GM21576 (cell line): ENCODE results near the gene NKG7.

Source experiments
- ATAC-seq: cut with Tn5 transposase; IDR thresholded peaks from one replicate; pipeline ENCODE4 v1.9.1; 2021; ENCODE audit warnings: mild to moderate bottlenecking, moderate library complexity; ENCODE audit not compliant: unreplicated experiment

Gene NKG7

DNA sequence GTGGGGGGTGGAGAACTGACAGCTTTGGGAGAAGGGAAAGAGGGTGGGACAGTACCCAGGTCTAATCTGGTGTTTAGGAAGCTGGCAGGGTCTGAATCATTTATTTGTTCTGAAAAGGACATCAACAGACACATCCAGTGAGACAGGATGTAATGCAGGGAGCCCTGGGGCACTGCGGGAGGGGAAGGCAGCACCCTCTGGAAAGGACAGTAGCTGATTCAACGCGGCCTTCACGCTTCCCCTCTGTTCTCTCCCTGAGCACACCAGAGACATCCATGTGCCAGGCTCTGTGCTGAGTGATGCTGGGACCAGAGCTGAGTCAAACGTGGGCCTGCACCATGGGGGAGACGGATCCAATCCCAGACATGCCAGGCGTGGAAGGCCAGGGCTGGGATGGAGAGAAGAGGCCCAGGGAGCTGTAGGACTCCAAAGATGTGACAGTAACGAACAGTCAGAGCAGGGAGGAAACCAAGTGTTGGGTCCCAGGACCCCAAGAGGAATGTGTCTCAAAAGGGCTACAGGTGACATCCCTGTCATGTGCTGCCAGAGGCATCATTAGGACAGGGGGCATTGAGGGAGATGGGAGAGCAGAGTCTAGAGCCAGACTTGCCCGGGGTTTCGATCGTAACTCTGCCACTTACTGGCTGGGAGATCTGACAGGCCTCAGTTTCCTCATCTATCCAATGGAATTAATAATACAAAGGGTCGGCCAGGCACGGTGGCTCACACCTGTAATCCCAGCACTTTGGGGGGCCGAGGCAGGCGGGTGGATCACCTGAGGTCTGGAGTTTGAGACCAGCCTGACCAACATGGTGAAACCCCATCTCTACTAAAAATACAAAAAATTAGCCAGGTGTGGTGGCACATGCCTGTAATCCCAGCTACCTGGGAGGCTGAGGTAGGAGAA is 8.0 kb downstream of the NKG7 start:
- no peak for ATAC-seq

DNA sequence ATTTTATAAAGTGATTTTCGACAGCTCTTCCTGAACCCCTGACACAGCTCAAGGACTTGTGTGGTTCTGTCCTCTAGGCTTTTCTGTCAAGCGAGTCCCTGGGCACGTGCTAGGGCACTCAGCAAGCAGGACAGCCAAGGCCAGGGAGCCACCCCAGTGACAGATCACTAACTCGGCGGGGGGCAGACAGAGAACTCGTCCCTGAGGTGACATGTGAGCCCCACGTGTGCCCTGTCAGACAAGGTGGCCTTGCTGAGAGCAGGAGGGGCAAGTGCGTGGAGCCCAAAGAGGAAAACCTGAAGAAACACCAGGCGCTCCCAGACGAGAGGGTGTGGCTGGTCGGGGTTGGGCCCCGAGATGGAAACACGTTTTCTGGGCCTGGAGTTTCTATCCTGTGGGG is 11.2 kb downstream of the NKG7 start:
- no peak for ATAC-seq

DNA sequence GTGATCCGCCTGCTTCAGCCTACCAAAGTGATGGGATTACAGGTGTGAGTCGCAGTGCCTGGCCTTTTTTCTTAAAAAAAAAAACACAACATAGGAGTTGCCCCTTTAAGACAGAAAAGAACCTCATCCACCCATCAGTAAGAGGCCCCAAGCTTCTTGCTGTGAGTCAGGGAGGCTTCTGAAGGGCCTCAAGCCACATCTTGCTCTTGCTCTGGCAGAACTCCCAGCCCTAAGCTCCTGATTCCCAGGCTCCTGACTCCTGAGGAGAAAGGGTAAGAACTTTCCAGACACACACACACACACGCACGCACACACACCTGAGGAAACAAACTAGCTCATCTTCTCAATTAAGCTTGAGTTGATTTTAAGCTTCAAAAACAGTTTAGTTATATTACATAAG is 13.2 kb downstream of the NKG7 start:
- ATAC-seq, result no peak

DNA sequence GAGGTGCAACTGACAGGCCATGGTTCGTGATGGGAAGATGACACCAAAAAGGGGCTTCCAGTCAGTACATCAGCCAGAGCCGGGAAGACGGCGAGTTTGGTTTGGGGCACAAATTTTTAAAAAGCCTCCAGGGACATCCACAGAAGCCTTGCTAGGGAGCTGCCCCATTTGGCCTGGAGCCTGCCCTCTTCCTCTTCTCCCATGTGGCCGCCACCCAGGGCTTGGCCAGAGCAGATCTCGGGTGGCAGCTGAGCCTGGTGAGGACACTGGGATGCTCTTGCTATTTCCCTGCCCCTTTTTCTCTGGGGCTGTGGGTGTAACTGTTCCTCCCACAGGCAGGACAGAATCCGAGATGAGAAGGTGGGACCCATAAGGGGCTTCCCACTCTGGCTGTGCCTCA is 14.5 kb downstream of the NKG7 start:
- ATAC-seq, result no peak

DNA sequence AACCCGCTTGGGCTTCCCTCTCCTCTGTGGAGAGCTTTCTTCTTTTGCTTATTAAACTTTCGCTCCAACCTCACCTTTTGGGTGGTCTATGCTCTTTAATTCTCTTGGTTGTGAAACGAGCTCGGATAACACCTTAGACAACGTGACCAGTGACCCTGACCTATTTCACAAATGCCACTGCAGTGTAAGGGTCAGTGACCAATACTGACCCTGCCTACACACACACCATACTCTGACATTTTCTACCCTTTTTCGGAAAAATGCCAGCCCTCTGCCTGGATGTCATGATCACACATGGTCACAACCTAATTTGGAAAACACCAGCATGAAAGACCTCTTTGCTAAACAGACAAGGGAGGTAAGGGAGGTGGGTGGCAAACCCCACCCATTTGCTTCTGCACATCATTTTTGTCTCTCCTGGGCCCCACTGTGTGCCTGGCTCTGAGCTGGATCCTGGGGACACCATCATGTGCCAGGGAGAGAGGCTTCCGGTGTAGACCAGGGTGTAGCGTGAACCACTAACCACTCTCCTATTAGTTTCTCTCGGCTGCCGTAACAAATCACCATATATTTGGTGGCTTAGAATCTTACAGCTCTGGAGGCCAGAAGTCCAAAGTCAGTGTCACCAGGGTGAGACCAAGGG is 16.2 kb downstream of the NKG7 start:
- ATAC-seq, result no peak

DNA sequence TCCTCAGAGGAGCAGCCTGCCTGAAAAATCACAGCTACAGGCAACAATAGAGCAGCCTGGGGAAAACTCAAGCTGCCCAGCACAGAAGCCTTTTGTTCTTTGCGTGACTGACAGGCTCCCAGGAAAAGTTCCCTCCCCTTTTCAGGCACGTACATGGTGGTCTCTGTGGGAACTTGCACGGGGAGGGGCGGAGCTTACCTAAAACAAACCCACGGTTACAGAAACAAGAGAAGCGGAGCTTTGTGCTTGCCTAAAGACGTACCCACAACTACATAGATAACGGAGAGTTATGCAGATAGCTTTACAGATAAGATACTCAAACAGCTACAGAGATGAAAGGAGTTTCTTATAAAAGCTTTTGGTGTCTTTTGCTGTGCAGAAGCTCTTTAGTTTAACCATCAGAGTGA is 17.7 kb downstream of the NKG7 start:
- no peak for ATAC-seq

DNA sequence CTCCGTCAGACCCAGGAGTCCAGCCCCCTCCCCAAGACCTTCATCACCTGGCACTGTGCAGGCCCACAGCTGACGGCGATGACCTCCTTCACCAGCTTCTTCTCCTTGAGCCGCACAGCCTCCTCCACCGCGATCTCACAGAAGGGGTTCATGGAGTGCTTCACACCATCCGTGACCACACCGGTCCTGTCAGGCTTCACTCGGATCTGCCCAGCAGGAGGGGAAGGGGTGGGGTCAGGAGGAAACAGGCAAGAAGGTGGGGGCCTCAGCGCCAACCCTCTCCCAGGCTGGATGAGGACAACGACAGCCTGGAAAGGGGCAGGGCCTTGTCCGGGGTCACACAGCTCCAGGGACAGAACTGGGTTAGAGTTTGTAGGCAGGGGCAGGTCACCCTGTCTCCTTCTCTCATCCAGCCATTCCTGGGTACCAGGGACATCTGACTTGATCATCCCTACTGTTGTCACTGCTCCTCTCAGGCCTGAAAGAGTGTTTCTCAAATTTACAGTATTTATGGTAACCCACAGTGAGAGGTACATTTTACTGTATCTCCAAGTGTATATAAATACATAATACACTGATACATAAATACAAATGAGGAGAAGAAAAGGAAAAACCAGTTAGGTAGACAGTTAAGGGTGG is 18.2 kb downstream of the NKG7 start:
- ATAC-seq, result no peak

DNA sequence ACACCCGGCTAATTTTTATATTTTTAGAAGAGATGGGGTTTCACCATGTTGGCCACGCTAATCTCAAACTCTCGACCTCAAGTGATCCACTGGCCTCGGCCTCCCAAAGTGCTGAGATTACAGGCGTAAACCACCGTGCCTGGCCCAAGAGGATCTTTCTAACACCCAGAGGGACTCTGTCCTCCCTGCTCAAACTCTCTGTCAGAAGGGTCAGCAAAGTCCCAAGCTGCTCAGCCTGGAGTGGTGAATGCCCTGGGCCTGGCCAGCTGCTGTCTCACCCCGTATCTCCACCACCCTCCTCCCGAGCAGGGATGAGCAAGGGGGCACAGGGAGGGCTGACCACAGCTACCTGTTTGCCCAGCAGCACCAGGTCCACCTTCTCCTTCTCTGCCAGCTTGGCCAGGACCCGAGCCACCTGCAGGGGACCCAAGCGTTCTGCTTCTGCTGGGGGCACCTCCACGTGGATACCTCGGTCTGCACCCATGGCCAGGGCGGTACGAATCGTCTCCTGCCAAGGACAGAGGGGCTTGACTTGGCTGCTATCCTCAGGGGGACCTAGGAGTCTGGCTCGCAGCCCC is 19.6 kb downstream of the NKG7 start:
- no peak for ATAC-seq

DNA sequence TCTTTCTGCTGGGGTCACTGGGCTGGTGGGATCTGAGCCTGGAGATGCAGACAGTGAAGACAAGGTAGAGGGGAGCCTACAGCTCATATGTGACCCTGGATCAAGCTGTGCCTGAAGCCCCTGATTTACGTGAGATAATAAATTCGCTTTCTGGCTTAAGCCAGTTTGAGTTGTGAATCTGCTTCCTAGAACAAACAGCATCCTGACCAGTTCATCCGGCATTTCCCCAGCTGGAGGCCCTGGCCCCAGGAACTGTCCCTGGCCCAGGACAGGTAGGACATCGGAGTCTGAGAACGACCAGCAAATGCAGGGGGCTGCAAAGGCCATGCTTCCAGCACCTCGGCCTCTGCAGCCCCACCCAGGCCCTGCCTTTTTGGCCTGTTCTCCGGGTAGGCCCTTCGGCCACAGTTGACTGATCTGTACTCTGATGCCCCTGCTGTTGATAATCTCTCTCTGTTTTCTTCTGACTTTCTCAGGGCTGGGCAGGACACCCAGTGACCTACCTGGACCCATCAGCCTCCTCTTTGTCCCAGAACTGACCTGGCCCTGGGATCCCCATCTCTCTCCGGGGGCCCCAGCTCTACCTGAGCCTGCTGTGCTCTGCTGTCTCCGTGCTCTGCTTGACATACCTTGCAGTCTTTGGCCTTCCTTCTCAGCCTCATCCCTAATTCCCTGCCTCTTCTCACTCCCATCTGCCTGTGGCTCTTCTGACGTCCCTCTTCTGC is 21.0 kb downstream of the NKG7 start:
- no peak for ATAC-seq

DNA sequence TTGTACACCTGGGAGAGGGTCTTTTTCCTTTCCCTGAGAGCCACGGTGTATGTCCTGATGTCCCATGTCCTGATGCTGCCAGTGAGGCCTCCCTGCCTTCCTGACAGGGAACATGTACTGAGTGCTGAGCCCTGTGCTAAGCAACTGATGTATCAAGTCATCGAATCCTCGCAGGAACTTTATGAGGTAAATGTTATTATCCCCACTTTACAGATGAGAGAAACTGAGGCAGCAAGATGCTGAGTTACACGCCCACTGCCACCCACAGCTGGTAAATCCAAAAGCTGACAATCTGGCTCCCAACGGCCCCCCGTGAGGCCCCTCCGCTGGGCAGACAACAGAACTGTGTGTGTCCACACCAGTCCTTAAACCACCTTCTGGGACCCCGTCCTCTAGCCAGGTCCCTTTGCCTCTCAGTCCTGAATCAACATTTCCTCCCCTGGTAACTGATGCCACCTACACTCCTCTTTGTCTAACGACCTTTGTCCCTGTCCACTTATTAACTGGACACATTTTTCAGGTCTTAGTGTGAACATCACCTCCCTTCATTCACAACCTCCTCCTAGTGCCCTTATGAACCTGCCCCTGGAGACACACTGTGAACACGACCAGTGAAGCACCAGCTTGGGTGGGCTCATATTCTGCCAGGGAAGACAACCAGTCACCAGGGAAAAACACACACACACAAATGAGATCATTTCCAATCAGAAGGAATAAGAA is 25.1 kb downstream of the NKG7 start:
- no peak for ATAC-seq

DNA sequence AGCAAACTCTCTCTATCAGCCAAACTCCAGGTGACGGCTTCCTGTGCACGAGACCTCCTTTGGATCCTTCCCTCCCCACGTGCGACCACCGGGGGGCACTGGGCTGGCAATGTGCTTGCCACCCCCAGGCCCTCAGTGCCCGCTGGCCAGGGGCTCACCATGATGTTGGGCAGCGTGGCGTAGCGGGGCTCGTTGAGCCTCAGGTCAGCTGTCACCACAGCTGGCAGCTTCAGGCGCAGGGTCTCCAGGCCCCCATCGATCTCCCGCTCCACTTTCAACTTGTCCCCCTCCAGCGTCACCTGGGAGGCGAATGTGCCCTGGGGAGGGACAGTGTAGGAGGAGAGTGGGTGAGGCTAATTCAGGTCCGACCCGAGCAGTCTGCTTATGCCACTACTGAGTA is 25.7 kb downstream of the NKG7 start:
- no peak for ATAC-seq

DNA sequence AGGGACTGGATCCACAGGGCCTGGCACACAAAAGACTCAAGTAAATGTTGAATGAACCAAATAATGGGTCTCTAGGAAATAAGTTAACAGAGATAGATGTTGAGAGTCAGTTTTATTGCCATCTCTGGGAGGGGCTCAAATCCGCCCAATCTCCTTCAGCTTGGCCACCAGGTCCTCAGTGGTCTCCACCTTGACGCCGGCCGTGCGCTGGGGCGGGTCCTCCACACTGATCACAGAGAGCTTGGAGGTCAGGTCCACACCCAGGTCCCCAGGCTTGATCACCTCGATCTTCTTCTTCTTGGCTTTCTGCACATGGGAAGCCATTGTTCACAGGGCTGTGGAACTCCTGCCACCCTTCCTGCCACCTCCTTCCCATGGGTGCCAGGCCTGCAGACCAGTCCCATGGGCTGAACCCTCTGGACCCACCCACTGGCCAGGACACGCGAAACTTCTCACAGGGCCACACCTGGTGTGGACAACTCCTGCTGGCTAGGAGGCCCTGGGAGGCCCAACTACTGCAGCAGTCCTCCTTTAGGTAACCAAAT is 27.3 kb downstream of the NKG7 start:
- ATAC-seq, result no peak

DNA sequence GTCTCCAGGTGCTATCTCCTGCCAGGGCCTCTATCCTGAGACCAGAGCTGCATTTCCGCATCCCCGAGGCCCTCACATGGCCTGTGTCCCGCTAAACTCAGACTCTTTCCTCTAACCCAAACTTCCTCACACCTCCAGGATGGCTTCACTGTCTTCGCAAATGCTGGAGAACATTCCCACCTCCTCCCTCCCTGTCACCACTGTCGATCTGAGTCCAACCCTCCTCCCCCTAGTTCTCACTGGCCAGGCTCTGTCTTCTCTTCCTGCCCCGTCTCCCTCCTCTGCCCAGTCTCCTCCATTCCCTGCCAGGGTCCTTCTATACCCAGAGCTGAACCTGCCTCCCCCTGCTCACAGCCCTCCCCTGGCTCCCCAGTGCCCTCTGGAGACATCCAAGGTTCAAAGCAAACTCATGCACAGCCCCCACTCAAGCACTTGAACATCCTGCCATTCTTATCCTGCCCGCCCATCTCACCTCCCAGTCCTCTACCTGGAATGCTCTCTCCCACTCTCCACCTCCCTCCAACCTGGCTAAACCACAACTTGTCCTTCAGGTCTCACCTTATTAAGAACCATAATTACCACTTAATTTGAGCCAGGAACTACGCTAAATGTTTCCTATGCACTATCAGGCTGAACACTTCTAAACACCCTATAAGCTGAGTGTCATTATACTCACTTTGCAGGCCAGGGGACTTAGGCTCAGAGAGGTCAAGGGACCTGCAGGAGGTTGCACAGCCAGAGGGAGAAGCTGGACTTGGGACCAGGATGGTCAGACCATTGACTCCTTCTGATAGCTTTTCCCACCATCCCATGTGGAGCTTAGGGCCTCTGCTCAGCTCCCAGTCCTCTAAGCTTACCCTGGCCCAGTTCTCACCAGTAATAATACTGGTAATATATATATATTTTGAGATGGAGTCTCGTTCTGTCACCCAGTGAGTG is 29.6 kb downstream of the NKG7 start:
- ATAC-seq, result no peak

DNA sequence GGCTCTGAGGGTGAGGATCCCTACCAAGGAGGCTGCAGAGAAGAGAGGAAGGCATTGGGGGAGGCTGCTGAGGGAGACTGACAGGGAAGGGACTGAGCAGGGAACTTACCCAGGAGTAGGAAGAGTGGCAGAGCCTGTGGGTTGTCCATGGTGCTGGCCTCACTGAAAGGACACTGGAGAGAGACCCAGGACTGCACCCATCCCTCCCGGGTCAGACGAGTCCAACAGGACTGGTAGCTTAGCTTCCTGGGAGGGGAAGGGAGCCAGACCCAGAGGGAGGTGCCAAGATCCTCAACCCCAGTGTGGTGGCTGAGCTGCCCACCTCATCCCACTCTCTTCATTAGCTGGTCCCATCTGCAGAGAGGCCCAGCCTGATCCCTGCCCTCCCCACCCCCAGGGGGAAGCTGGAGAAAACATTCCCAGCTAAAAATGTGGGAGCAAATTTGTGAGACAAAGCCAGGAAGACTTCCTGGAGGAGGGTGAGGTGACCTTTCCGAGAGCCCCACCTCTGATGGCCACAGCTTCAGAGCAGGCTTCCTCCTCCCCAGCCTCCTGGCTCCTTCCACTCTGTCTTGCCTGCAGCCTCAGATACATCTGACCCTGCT is 30.4 kb downstream of the NKG7 start, which contains the start of gene VSIG10L:
TSS of gene VSIG10L (minus strand) at position 164 of the 605 bp plus-strand sequence. CDS start at position 149, 15 bp downstream.
- ATAC-seq, result no peak

DNA sequence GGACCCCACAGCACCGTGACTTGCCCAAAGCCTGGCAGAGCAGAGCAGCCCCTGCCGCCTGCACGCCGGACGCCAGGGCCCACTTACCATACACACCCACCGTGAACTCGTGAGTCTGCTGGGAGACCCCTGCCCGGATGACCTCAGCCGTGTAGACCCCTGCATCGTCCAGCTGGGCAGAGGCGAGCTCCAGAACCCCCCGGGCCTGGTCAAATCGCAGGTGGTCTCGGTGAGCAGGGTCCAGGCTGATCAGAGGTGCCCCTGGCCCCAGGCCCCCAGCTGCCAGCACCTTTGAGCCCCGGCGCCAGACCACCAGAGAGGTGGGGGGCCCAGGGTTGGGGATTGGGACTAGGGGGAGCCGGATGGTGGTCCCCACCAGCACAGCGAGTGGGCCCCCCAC is 31.4 kb downstream of the NKG7 start:
- no peak for ATAC-seq

DNA sequence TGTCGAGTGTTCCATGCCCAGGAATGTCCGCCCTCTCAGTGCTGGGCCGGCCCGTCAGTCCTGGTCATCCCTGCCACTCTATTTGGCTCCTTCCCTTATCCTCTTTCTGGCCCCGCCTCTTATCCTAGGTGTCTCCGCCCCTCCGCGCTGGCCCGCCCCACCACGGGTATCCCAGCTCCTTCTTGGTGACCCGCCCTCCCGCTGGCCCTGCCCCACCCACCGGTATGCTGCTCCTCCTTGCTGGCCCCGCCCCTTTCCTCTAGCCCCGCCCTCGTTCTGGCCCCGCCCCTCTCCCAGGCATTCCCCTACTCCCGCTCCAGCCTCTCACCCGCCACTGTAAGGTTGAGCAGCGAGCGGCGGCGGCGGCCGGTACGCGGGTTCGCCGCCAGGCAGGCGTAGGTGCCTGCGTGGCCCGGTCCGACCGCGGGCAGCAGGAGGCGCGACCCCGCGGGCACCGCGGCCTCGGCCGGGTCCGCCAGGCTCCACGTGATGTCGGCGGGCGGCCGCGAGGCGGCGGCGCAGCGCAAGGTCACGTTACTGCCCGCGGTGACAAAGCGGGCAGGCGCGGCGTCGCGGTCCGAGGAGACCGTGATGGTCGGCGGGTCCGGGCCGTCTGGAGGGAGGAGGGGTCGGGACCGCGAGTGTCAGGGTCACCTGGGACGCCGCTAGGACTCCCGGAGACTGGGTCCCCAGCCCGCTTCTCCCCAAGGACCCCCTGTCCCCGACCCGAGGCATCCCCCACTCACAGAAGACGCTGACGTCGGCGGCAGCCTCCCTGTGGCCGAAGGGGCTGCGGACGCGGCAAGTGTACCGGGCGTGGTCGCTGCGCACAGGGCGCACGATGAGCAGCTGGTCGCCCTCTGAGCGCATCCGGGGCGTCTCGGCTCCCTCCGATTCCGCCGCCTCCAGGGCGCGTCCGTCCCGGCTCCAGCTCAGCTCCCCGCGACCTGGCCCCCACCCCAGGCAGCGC is 32.5 kb downstream of the NKG7 start:
- ATAC-seq, result peak; percentile 49

DNA sequence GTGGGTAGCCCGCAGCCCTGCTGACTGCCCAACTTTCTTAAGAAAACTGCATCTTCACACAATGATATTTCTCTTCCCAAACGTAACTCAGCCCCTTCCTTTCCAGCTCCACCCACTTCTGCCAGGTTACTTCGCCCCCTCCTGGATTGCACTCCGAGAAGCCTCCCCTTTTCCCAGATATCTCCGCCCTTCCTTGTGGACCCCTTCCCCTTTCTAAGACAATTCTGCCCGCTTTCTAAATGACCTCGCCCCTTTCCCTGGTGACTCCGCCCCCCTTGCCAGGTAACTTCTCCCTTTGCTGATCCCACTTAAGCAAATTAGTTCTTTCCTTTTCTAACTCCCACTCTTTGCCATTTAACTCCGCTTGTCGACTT is 33.2 kb downstream of the NKG7 start:
- ATAC-seq, result no peak
